ENCODE data around the gene MATCAP1. TPM values are rescaled to one million over a fixed set of nuclear protein-coding genes. Genes with fewer than 3 reads are reported as not detected.

Gene MATCAP1
- total and polyA plus RNA-seq, 2 of the 13 experiments (the other 11 are each of a cell fraction or from before 2014, with no cell fraction given), result 11.2 to 24.5 TPM

GRCh38 chr16:67191995-67192681 lies 8.4 kb upstream of the MATCAP1 start, which contains the start of gene E2F4 (continued):
- TF ChIP-seq, protein P1, sequence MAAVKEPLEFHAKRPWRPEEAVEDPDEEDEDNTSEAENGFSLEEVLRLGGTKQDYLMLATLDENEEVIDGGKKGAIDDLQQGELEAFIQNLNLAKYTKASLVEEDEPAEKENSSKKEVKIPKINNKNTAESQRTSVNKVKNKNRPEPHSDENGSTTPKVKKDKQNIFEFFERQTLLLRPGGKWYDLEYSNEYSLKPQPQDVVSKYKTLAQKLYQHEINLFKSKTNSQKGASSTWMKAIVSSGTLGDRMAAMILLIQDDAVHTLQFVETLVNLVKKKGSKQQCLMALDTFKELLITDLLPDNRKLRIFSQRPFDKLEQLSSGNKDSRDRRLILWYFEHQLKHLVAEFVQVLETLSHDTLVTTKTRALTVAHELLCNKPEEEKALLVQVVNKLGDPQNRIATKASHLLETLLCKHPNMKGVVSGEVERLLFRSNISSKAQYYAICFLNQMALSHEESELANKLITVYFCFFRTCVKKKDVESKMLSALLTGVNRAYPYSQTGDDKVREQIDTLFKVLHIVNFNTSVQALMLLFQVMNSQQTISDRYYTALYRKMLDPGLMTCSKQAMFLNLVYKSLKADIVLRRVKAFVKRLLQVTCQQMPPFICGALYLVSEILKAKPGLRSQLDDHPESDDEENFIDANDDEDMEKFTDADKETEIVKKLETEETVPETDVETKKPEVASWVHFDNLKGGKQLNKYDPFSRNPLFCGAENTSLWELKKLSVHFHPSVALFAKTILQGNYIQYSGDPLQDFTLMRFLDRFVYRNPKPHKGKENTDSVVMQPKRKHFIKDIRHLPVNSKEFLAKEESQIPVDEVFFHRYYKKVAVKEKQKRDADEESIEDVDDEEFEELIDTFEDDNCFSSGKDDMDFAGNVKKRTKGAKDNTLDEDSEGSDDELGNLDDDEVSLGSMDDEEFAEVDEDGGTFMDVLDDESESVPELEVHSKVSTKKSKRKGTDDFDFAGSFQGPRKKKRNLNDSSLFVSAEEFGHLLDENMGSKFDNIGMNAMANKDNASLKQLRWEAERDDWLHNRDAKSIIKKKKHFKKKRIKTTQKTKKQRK (IDR thresholded peaks at IDR 0.05; ENCODE audit: low read length), result no peak
- TF ChIP-seq NR2F2 (IDR thresholded peaks at IDR 0.05; ENCODE audit: borderline replicate concordance, low read depth), result no peak
- TF ChIP-seq, protein P2, sequence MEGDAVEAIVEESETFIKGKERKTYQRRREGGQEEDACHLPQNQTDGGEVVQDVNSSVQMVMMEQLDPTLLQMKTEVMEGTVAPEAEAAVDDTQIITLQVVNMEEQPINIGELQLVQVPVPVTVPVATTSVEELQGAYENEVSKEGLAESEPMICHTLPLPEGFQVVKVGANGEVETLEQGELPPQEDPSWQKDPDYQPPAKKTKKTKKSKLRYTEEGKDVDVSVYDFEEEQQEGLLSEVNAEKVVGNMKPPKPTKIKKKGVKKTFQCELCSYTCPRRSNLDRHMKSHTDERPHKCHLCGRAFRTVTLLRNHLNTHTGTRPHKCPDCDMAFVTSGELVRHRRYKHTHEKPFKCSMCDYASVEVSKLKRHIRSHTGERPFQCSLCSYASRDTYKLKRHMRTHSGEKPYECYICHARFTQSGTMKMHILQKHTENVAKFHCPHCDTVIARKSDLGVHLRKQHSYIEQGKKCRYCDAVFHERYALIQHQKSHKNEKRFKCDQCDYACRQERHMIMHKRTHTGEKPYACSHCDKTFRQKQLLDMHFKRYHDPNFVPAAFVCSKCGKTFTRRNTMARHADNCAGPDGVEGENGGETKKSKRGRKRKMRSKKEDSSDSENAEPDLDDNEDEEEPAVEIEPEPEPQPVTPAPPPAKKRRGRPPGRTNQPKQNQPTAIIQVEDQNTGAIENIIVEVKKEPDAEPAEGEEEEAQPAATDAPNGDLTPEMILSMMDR (CRISPR knock-in tag; IDR thresholded peaks at IDR 0.05), result peak; percentile 41
- no peak for TF ChIP-seq MTA1 (CRISPR knock-in tag; IDR thresholded peaks at IDR 0.05; ENCODE audit: borderline replicate concordance)
- no peak for TF ChIP-seq KLF9 (CRISPR knock-in tag; IDR thresholded peaks at IDR 0.05; ENCODE audit: low read depth)
- TF ChIP-seq ZNF549 (CRISPR knock-in tag; IDR thresholded peaks at IDR 0.05), result 0 out of 2 replicates have a peak, but pooled peaks have one; percentile 39
- peak; percentile 92; the same call in 1 of the 2 replicates for TF ChIP-seq ZFP90 (CRISPR knock-in tag; IDR thresholded peaks at IDR 0.05; ENCODE audit: borderline replicate concordance)
- TF ChIP-seq, protein P3, sequence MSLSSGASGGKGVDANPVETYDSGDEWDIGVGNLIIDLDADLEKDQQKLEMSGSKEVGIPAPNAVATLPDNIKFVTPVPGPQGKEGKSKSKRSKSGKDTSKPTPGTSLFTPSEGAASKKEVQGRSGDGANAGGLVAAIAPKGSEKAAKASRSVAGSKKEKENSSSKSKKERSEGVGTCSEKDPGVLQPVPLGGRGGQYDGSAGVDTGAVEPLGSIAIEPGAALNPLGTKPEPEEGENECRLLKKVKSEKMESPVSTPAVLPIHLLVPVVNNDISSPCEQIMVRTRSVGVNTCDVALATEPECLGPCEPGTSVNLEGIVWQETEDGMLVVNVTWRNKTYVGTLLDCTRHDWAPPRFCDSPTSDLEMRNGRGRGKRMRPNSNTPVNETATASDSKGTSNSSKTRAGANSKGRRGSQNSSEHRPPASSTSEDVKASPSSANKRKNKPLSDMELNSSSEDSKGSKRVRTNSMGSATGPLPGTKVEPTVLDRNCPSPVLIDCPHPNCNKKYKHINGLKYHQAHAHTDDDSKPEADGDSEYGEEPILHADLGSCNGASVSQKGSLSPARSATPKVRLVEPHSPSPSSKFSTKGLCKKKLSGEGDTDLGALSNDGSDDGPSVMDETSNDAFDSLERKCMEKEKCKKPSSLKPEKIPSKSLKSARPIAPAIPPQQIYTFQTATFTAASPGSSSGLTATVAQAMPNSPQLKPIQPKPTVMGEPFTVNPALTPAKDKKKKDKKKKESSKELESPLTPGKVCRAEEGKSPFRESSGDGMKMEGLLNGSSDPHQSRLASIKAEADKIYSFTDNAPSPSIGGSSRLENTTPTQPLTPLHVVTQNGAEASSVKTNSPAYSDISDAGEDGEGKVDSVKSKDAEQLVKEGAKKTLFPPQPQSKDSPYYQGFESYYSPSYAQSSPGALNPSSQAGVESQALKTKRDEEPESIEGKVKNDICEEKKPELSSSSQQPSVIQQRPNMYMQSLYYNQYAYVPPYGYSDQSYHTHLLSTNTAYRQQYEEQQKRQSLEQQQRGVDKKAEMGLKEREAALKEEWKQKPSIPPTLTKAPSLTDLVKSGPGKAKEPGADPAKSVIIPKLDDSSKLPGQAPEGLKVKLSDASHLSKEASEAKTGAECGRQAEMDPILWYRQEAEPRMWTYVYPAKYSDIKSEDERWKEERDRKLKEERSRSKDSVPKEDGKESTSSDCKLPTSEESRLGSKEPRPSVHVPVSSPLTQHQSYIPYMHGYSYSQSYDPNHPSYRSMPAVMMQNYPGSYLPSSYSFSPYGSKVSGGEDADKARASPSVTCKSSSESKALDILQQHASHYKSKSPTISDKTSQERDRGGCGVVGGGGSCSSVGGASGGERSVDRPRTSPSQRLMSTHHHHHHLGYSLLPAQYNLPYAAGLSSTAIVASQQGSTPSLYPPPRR (CRISPR knock-in tag; IDR thresholded peaks at IDR 0.05; ENCODE audit: borderline replicate concordance), result no peak
- TF ChIP-seq ZBTB3 (CRISPR knock-in tag; IDR thresholded peaks at IDR 0.05; ENCODE audit: borderline replicate concordance, low read depth), result no peak
- peak; percentile 84 for TF ChIP-seq ASH2L (IDR thresholded peaks at IDR 0.05; ENCODE audit: insufficient read length, low read depth, low read length)
- TF ChIP-seq FOXK1 (CRISPR knock-in tag; IDR thresholded peaks at IDR 0.05; ENCODE audit: borderline replicate concordance, low read depth), result peak; percentile 82
- TF ChIP-seq NONO (IDR thresholded peaks at IDR 0.05), result no peak
- TF ChIP-seq NONO (CRISPR knock-in tag; conservative IDR thresholded peaks at IDR 0.05), result peak; percentile 90
- peak; percentile 55 for TF ChIP-seq POLR2AphosphoS5 (IDR thresholded peaks at IDR 0.05; ENCODE audit: low read depth, low read length)
- TF ChIP-seq ZFY (CRISPR knock-in tag; IDR thresholded peaks at IDR 0.05), result peak; percentile 99
- no peak for TF ChIP-seq ZNF205 (CRISPR knock-in tag; IDR thresholded peaks at IDR 0.05)
- peak; percentile 80 for TF ChIP-seq SKI (IDR thresholded peaks at IDR 0.05; ENCODE audit: partially characterized antibody)
- TF ChIP-seq FOXP4 (CRISPR knock-in tag; IDR thresholded peaks at IDR 0.05), result peak; percentile 57

Measured in HepG2 (cell line).